ENCODE data around the gene ARHGDIG.
A peak's percentile ranks its signal among the peaks of the same experiment; 100 is the strongest.

The ARHGDIG gene

DNA sequence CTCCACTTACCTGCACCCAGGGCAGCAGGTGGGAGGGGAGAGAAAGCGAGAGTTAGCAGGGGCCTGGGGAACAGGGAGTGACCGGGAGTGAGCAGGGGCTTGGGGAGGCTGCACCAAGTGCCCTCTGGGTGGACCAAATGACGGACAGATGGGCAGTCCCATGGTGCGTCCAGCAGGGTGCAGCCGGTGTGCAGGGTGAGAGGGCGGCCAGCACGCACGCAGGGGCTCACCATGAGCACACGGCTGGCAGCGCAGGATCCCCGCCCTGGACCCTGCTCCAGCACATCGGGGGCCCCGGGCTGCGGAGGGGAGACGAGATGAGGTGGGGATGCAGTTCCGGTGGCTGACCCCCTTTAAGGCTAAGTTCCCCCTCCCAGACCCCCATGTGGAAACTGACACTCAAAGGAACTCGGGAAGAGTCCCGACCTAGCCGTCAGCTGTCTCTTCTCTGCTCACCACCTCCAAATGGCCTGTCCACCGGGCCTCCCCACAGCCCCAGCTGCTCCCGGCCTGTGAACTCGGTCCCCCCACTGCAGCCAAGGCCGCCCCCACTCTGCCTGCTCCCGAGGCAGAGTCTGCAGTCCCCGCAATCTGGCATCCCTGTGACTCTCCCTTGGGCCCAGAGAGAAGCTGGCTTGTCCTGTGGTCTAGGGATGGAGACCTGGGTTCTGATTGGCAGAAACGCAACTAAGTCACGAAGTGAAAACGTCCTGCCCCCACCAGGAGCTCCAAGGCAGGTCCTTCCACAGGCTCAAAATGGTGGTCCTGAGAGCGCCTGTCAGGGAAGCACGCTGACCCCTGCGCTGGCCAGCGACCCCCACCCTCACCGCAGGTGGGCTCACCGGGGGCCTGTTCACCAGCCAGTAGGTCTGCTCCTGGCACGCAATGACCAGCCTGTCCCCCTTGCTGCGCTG lies 7.5 kb upstream of the ARHGDIG start:
- POLR2A ChIA-PET, result no interaction called here
- no peak overlapping the region for H3K4me3 ChIP-seq (ENCODE audit: low read depth, low read length)
- CTCF ChIA-PET, result no interaction called here
- no peak for DNase-seq (ENCODE audit: low read depth, low spot score)
- TF ChIP-seq, protein P1, sequence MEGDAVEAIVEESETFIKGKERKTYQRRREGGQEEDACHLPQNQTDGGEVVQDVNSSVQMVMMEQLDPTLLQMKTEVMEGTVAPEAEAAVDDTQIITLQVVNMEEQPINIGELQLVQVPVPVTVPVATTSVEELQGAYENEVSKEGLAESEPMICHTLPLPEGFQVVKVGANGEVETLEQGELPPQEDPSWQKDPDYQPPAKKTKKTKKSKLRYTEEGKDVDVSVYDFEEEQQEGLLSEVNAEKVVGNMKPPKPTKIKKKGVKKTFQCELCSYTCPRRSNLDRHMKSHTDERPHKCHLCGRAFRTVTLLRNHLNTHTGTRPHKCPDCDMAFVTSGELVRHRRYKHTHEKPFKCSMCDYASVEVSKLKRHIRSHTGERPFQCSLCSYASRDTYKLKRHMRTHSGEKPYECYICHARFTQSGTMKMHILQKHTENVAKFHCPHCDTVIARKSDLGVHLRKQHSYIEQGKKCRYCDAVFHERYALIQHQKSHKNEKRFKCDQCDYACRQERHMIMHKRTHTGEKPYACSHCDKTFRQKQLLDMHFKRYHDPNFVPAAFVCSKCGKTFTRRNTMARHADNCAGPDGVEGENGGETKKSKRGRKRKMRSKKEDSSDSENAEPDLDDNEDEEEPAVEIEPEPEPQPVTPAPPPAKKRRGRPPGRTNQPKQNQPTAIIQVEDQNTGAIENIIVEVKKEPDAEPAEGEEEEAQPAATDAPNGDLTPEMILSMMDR (IDR thresholded peaks at IDR 0.05; ENCODE audit: insufficient read depth, low read length, missing control alignments), result no peak

DNA sequence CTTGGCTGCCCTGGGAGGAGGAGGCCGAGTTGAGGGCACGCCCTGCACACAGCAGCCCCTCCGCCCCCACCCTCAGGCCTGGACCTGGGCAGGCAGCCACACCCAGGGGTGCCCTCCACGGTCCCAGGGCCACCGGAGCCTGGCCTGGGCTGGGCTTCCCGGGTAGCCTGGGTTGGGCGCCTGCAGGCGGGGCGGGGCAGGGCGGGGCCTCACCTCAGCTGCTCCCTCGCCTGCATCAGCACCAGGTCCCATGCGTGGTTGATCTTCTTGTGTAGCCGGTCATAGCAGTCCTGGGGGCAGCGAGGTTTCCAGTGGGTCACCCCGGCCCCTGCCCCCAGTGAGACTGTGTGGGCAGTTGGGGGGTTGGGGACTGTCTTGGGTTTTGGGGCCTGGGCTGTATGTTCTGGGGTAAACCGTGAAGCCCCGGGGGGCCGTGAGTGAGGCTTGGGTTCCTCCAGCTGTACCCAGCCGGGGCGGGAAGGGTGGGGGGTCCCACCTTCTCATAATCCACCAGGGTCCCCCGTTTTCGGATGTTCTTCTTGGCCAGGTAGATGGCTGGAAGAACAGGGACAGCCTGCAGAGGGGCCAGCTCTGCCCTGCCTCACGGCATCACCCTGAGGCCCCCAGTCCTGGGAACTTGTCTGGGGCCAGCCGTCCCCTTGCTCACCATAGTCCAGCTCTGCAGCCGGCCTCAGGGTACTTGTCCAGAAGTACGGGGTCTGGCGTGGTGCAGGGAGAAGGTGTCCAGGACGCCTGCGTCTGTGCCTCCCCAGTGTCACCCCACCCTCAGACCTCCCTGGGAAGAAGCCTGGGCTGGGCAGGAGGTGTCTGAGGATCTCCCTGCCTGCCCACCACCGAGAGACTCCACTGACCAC lies 6.6 kb upstream of the ARHGDIG start:
- DNase-seq (ENCODE audit: low read depth, low spot score), result no peak
- H3K4me3 ChIP-seq (ENCODE audit: low read depth, low read length), result no peak overlapping the region
- TF ChIP-seq, protein P1 (IDR thresholded peaks at IDR 0.05; ENCODE audit: insufficient read depth, low read length, missing control alignments), result no peak
- POLR2A ChIA-PET, result no interaction called here
- CTCF ChIA-PET, result no interaction called here

DNA sequence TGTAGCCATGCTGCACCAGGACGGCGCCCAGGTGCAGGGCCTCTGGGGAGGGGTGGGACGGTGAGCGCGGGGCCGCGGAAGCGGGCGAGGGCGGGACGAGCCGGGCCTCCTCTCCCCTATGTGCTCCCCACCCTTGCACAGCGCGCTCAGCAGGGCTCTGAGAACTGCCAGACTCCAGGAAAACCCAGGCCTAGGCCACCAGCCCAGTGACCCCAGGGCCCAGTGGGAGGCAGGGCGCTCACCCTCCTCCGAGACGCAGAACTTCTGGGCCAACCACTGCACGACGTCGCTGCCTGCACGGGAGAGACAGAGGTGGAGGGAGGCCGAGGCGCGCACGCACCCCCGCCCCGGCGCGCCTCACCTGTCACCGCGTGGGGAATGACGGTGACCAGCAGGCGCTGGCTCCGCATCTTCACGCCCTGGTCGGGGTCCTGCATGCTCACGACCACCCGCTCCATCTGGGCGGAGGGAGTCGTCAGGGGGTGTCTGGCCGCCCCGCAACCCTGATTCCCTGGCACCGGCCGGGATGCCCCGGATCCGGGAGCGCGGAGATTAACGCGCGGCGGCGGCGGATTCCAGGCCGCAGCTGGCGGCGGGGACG lies 5.2 kb upstream of the ARHGDIG start:
- H3K4me3 ChIP-seq (ENCODE audit: low read depth, low read length), result peak overlapping the region; percentile 34; the same call in 1 of the 2 replicates
- POLR2A ChIA-PET, result no interaction called here
- CTCF ChIA-PET, result no interaction called here
- no peak for DNase-seq (ENCODE audit: low read depth, low spot score)
- TF ChIP-seq, protein P1 (IDR thresholded peaks at IDR 0.05; ENCODE audit: insufficient read depth, low read length, missing control alignments), result no peak

DNA sequence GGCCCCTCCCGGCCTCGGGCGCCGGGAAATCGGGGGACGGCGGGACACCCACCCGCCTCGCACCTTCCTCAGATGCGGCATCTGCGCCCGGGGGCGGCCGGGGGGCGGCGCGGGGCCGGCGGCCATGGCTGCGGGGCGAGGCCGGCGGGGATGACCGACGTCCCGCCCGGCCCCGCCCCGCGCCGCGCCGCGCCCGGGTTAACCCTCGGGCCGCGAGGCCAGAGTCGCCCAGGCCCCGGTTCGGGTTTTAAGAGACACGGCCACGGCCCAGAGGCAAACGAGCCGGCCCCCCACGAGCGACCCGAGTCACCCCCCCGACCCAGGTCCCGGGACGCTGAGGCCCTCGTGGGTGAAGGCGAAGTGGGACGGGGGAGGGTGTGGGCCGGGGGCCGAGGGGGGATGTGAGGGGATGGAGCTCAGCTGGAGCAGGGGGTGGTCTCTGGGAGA lies 4.6 kb upstream of the ARHGDIG start, which contains the start of gene RGS11:
RGS11 (minus strand) TSS at position 159 of the 447 bp plus-strand sequence; CDS start at position 126, 33 bp downstream.
- peak within 1 kb of the TSS; percentile 34; the same call in 1 of the 2 replicates for H3K4me3 ChIP-seq (ENCODE audit: low read depth, low read length)
- TF ChIP-seq, protein P1 (IDR thresholded peaks at IDR 0.05; ENCODE audit: insufficient read depth, low read length, missing control alignments), result no peak
- no peak for DNase-seq (ENCODE audit: low read depth, low spot score)
- ChIA-PET POLR2A (no interaction called here), CTCF (no interaction called here)

GRCh38 chr16:276426-277077 lies 3.8 kb upstream of the ARHGDIG start:
- TF ChIP-seq, protein P1 (IDR thresholded peaks at IDR 0.05; ENCODE audit: insufficient read depth, low read length, missing control alignments), result no peak
- POLR2A ChIA-PET, result interaction anchor here (0.7 kb wide), 1 partner anchor 67 kb away, joined by 3 read pairs; no protein-coding TSS in a partner anchor
- DNase-seq (ENCODE audit: low read depth, low spot score), result no peak
- no peak overlapping the region for H3K4me3 ChIP-seq (ENCODE audit: low read depth, low read length)
- CTCF ChIA-PET, result no interaction called here

All from AG04449 (cell line).